Stimulated activated CD4-positive, alpha-beta T cell treated with anti-CD3 and anti-CD28 coated beads, Interleukin-15, amount 100 ng/mL, for 48 hours (primary cell): ENCODE results near the gene RNF150.
"Not testable (repeated sequence)": the region's sequence is repeated elsewhere in the genome, so short reads cannot be mapped to it uniquely, and the experiment has no call there.

Source experiments
- DNase-seq, 2 donors: peaks; one replicate each; pipeline ENCODE4 v3.0.0-alpha.2; 2020; ENCODE audit warnings: low read depth in 2 of 2

Gene RNF150

DNA sequence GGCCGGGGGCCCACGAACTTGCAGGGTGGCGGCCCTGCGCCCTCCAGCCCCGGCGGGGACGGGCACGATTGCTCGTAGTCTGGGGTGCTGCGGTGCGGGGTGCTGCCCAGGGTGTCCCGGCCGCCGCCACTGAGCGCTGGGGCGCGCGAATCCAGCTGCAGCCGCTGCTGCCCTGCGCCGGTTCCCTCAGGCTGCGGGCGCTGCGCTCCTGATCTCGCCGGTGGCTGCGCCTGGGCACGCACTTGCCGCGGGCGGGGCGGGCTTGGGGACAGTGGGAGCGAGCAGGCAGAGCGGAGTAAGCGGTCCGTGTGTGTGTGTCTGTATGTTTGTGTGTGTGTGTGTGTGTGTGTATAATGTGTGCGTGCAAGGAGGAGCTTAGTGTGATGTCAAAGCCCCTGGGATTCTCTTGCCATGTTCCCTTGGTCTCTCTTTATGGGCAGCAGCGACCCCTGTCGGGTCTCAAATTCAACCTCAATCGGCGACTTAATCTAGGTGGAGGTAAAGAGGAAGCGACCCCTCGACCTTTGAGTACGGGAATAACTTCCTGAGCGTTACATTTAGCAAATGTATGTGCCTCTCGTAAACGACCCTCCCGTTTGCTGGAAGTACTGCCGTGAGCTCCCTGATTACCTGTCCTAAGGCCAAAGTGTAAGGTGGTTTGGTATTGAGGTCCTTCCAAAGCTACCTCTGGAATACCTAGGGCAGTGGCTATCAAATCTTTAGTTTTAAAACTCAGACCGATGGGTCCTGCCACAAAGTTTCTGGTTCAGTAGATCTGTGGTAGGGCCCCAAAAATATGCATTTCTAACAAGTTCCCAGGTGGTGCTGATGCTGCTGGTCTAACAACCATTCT lies at the start of gene RNF150:
Gene RNF150, minus strand, starts transcription at position 324 of the 853 bp plus-strand sequence.
- peak in 1 of 2 donors; percentile 33 for DNase-seq

DNA sequence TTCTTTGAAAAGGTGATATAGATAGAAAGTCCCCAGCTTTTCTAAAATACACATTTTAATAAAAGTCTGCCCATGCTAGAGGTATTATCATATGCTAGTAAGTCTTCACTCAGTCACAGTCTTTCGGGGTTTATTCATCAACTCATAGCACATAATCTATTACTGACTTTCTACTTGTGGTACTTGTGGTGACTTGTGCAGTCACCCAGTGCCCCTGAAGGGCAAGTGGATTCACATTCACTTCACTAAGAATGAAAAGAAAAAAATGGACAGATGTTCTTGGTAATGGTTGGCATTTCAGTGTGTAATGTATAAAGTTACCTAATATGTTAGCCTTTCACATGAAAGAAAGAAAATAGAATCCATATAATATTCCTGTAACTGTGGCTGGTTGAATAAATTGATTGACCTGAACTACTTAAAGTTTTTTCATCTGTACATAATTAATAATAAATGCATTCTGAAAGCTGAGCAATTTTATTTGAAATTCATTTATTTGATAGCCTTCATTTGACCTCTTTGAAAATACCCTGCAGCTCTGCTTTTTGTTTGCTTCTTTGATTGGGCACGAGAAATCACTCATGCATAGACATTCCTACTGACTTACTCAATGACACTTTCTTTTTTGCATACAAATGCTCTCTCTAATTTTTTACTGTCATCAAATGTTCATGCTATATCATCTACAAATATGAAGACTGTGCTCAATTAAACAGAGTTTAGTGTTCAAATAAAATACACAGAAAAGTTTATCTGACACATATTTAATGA lies 47.9 kb upstream of the RNF150 start:
- no peak for DNase-seq

DNA sequence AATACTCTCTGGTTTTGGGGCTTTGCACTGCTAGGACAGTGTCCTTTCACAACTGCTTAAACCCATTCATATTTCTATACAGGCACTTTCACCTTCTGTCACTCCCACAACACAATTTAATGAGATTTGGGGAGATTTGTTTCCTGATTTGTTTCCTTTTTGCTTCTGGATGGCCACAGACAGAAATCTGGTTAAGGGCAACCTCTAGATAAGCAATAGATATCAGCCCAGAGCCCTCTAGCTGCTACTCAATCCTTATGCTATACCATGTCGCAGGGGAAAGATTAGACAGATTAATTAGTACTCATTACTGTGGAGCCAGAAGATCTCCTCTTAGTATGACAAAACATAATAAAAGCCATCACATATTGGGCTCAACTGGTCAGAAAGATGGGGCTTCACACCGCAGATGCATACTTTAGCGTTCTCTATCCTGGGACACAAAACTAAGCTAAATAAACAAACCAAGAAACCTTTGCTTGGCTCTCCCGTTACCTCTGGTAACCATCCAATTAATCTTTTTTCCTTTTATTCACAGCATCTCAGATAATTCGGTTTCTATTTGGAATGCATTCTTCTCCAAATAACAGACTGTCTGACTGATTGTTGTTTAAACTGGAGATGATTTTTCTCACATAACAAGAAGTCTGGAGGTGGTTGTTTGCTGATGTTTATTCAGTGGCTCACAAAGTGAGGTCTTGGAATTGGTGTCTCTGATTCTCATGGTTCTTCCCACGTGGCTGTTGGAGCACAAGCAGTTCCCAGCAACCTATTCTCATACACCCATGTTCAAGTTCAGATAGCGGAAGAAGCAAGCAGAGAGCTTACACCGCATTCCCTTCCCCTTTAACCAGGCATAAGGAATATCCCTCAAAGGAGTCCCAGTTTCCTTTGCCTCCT lies 46.5 kb upstream of the RNF150 start:
- no peak for DNase-seq

DNA sequence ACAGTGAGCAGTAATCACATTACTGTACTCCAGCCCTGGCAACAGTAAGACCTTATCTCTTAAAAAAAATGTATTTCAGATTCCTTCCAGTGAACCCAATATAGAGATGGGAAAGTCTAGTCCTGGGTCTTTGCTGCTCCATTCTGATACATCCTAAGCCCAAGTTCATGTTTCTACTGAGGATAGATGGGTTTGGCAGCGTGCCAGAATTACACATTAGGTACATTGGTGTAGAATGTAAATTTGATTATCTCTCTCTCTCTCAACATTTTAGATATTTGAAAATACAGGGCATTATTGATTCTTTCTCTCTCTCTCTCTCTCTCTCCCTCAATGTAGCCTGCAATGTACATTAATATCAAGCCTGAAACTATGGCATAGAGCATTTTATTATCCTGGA lies 43.9 kb upstream of the RNF150 start:
- DNase-seq: no peak

DNA sequence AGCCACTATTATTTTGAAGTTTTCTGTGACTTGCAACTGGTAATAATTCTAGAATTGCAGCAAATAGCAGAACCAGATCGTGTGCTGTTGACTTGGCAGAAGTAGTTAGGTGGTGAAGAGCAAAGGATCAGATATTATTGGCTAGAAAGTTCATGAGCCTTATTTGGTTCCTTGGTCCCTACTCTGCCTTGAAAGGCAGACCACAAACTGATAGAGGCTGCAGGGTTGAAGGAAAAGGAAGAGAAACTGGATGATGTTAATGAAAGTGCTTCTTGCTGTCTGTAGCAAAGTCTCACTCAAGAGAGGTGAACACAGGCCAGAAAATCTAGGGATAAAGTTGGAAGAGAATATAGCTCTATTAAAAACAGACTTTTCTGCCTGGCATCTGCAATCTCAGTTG lies 41.2 kb upstream of the RNF150 start:
- no peak for DNase-seq

DNA sequence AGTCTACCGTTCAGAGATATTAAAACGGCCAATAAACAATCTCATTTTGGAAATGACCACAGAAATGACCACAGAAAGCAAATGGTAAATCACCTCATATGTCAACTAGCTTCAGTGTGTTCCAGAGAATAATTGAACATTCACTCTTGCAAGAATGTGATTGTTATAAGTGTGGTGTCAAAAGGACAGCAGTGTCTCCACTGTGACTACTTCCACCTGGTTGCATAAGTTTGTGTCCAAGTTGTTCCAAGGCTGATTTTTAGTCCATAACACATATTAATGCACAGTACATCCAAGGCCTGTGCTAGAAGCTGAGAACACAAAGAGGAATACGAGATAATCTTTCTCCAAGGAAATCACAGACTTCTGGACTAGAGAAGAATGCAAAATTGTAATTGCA lies 37.4 kb upstream of the RNF150 start:
- no peak for DNase-seq

DNA sequence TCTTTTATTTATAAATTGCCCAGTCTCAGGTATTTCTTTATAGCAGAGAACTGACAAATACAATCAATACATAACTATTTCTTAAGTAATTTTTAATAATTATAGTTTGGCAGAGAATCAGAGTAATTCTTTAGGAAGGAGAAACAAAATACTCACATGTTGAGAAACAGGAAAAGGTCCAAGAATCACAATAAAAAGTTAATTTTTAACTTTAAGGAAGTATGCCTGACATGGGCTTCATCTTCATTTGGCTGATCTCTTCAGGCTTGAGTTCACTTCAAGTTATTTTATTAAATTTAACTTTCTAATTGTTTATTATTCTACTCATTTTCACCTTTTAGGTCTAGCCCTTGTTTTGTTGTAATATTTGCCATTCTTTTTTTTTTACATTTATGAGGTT lies 36.1 kb upstream of the RNF150 start:
- DNase-seq: no peak

DNA sequence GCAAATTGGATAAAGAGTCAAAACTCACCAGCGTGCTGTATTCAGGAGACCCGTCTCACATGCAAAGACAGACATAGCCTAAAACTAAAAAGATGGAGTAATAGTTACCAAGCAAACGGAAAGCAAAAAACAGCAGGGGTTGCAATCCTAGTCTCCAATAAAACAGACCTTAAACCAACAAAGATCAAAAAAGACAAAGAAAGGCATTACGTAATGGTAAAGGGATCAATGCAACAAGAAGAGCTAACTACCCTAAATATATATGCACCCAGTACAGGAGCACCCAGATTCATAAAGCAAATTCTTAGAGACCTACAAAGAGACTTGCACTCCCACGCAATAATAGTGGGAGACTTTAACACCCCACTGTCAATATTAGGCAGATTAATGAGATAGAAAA lies 31.7 kb upstream of the RNF150 start:
- not testable (repeated sequence) for DNase-seq

DNA sequence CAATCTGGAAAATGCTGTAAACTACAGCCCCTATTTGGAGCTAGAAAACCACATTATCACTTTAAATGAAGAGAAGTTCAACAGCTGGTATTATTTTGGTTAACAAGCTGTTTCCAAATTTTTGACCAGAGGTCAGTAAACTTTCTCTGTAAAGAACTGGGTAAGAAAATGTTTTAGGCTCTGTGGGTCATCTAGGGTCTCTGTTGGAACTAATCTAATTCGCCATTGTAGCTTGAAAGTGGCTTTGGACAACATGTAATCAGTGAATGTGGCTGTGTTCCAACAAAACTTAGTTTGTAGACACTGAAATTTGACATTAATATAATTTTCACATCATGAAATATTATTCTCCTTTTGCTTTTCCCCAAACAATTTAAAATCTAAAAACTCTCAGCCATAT lies 25.8 kb upstream of the RNF150 start:
- no peak for DNase-seq

DNA sequence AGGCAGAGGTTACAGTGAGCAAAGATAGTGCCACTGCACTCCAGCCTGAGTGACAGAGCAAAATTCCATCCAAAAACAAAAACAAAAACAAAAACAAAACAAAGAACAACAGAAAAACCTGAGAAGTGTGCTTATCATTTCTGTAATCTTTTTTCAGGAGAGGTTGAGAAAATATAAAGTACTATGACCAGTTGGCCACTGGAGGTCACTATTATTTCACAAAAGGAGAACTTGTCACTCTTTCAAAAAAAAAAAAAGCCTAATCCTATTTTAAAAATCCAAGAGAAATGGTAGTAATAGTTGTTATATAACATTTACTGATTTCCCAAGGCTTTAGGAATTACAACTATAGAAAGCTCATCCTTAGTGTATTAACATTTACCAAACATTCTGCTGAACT lies 24.9 kb upstream of the RNF150 start:
- DNase-seq: no peak

DNA sequence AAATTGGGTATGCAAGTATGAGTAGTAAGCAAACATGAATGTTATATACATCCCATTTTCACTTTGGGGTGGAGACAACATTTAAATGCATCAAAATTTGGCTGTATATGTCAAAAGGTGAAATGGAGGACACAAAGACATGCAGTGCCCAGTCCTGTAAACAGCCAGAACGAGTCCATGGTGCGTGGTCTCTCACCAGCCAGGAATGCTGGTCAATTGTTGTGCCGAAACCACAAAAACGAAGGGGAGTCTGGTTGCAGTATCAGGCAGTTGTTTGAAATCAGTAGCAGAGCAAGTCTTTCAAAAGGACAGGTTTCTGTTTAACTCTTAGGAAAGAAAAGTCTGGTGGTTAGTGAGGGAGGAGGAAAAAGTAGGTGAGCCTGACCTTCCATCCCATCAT lies 22.3 kb upstream of the RNF150 start:
- DNase-seq: no peak

DNA sequence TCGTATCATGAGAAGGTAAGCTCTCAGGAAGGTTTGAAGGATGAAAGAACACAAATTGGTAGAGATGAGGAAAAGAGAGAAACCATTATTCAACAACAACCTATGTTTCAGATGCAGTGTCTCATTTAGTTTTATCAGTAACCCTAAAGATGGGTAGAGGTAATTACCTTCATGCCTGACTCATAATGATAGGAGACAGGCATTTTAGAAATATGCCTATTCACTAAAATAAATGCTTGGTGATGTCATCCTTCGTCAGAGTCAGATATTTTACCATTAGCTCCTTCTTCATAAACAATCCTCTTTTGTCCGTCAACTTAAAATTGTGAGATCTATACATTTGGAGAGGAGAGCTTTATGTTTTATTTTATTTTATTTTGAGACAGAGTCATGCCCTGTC lies 21.5 kb upstream of the RNF150 start:
- no peak for DNase-seq

DNA sequence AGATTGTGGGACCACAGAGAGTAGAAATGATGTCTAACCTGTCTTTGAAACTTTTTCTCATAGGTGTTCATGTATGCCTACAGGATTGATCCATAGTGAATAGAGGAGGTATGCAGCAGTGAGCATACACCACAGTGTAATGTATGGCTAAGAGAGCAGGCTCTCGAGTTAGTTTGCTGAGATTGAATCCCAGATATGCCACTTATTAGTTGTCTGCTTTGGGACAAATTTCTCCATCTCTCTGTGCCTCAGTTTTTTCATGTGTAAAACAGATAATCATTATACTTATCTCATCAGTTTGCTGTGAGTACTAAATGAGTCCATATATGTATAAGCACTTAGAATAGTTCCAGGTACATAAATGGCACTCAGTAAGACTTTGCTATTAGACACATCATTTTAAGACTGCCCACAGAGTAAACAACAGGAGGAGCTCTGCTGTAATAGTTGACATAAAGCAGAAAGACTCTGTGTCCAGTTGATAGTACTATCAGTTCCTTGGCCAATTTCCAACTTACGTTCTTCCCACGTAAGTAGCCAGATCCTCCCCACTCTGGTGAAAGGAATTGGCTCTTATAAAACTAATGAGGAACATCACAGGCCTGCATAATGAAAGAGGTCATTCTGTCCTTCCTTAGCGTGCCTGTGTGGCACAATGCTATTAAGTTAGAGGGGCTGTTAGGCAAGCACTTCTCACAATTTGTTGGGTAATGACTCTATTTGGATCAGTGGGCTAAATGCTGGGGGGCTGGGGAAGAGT lies 20.7 kb upstream of the RNF150 start:
- no peak for DNase-seq

DNA sequence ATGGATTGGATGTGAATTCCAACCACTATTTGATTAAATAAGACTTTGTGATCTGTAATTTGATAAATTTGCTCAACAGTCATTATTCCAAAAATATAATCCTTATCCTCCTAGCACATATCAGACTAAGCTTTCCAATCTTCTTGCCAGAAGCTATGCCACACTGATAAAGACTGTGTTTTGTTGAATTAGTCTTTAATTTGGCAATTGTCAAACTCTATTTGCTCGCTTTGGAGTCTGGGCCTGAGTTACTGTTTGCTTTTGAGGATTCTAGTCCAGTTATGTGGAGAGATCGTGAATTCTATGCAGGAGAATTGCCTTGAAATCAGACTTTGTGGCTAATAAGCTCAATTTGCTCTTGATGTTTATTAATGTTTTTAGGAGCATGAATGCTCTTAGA lies 10.9 kb upstream of the RNF150 start:
- no peak for DNase-seq

DNA sequence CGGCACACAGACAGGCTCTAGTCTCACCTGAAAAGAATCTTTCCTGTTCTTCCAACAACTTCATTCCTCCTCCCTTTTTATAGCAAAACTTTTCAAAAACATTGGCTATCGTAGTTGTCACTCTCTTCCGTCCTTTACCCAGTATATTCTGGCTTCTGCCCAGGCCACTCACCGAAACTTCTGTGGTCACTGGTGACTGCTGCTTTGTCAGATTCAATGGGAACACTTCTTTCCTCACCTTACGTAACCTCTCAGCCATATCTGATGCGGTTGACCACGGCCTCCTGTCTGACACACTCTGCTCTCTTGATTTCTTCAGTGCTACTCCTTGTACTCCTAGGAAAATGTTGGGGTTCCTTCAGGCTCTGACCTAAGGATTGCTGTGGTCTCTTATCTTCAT lies 9.2 kb upstream of the RNF150 start:
- no peak for DNase-seq

DNA sequence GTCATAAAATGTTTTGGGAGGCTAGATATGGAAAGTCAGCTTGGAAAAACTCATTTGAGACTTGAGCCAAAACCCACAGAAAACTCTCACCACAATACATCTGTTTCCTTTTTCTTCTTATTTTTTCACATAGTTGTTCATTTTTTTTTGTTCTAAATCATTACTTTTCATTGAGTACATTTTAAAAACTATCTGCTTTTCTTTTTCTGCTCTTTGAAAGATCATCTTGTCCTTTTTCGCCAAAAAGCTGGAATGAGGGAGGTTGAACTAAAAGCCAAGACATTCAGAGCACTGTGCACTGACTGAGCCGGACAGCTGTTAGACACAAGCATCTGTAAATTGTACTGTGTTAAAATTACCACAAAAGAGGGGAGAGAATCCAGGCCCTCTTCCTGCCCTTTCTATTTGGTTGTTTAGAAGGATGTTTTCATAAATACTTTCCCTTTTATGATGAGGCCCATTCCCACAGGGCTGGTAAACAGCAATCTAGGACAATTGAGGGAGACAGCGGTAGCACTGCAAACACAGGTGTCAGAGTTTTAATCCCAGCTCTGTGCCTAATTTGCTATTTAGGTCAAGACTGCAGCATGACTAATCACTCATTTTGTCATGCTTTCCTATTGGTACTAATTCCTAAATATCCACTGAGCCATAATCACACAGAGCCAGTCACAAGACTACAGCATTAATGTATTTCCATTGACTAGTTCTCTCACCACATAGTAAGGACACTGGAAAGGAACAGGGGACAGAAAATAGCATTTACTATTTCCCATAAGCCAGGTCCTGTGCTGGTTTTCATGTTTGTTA lies 7.3 kb upstream of the RNF150 start:
- DNase-seq: no peak

DNA sequence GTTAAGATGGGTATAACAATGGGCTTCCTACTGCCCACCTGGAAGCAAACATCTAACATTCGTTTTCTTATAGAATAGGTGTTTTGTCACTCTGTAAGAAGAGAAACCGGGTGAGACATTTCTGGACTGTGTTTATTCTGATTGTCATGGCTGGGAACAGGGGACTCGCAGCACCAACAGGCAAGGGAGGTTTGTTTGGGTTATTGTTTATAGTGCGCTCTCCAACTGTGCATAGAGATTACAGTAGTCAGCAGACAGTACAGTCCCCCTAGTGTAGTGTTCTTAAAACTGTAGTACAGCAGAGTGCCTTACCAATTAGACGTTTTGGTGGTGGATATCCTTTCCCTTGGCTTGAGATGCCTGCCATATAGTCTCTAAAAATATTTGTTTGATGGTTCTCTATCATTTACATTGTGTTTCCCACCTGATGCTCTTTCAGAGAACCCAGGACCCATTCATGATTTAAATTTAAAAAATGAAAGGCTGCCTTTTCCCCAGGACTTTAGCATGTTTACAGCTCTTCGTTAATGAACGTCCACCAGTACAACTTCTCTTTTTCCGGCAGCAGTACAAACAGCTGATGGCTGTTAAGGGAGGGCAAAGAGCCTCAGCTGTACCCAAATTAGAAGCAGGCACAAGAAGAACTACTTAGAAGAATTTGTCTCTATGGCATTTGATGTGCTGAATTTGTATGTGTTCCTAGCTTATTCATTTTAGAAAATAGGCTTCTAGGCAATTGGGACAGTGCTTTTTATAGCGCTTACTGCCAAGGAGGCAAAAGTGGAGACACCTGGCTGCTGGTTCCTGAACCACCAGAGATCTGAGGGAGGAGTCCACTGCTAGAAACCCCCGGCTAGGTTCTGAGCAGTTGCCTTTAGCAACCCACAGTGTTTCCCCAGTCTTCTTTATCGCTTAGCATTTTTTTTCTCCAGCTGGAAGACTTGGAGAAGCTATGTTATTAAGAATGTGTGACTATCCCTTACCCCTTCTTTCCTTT lies 1.0 kb upstream of the RNF150 start:
- DNase-seq: no peak

DNA sequence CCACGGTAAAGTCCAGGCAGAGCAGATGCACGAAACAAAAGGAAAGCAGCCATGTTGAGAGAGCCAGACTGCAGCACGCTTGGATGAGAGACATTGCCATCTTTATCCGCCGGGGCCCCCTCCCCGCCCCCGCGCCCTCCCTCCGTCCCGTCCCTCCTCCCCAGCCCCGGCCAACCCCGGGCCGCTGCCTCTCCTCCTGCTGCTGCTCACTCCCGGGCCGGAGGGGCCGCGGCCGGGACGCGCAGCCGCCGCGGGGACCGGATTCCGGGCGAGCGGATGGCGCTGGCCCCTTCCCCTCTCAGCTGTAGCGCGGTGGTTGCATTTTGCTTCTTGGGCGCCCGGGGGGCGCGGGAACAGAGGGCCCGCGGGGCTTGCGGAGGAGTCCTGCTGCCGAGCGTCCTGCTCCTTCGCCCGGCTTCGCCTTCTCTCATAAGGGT lies 542 bp downstream of the RNF150 start:
- DNase-seq: no peak

DNA sequence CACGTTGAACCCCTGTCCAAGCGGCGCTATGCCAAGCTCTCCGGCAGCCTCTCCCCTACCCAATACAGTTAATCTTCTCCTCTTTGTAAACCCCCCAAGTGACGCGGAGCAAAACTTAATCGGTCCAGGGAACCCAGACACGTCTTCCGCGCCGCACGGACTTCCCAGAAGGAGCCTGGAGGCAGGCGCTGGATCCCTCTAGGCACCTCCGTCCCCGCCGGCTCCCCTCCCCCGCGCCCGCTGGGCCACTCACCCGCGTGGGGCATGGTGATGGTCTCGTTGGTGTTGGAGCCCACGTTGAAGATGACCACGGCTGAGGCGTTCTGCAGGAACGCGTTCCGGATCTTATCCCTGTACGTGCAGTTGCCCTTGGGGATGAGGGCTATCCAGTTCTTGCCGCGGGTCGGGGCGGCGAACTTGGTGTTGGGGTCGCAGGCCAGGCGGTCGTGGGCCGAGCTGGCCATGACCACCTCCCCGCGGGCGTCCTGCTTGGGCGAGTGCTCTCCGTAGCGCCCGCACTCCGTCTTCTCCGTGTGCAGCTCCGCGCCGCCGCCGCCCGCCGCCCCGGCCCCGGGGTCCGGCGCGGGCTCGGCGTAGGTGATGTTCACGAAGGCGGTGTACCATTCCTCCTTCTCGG lies 1.1 kb downstream of the RNF150 start:
- DNase-seq: no peak
